Hippocampal formation (tissue), 2 donors: ENCODE data around the gene CDC27.
"Not testable (repeated sequence)": the region's sequence is repeated elsewhere in the genome, so short reads cannot be mapped to it uniquely, and the experiment has no call there.

ENCODE experiments used
- DNase-seq, 2 donors: peaks; one replicate each; lab custom pipeline; 2025; lab: John Stamatoyannopoulos, UW

The CDC27 gene

GRCh38 chr17:47193931-47194511 lies 4.9 kb upstream of the CDC27 start:
- no peak for DNase-seq

- DNase-seq, result no peak
These were observed 3.5 kb upstream of the CDC27 start for GRCh38 chr17:47192554-47192953.

- no peak for DNase-seq
These were observed 1.7 kb upstream of the CDC27 start for GRCh38 chr17:47190770-47191169.

- no peak for DNase-seq
These were observed 1.1 kb upstream of the CDC27 start for GRCh38 chr17:47190243-47190642.

GRCh38 chr17:47189732-47190237 lies 690 bp upstream of the CDC27 start:
- no peak for DNase-seq

- DNase-seq, result no peak
These were observed 722 bp downstream of the CDC27 start for GRCh38 chr17:47188271-47188875.

GRCh38 chr17:47184681-47185080 lies 4.4 kb downstream of the CDC27 start:
- DNase-seq, result no peak

- not testable (repeated sequence) for DNase-seq
These were observed 8.1 kb downstream of the CDC27 start for GRCh38 chr17:47180988-47181387.

- no peak for DNase-seq
These were observed 8.8 kb downstream of the CDC27 start for GRCh38 chr17:47180337-47180736.

- DNase-seq, result no peak
These were observed 10.0 kb downstream of the CDC27 start for GRCh38 chr17:47179141-47179540.

GRCh38 chr17:47177261-47177660 lies 11.8 kb downstream of the CDC27 start:
- DNase-seq, result no peak

GRCh38 chr17:47176389-47176826 lies 12.7 kb downstream of the CDC27 start:
- no peak for DNase-seq

GRCh38 chr17:47174823-47175222 lies 14.3 kb downstream of the CDC27 start:
- DNase-seq, result not testable (repeated sequence)

GRCh38 chr17:47172696-47173565 lies 16.2 kb downstream of the CDC27 start:
- DNase-seq, result no peak

GRCh38 chr17:47170710-47171109 lies 18.4 kb downstream of the CDC27 start:
- no peak for DNase-seq

- DNase-seq, result not testable (repeated sequence)
These were observed 20.2 kb downstream of the CDC27 start for GRCh38 chr17:47168896-47169295.

GRCh38 chr17:47166854-47167253 lies 22.2 kb downstream of the CDC27 start:
- not testable (repeated sequence) for DNase-seq

GRCh38 chr17:47165137-47165536 lies 24.0 kb downstream of the CDC27 start:
- DNase-seq, result no peak

GRCh38 chr17:47164263-47164662 lies 24.8 kb downstream of the CDC27 start:
- DNase-seq, result no peak

- DNase-seq, result no peak
These were observed 27.0 kb downstream of the CDC27 start for GRCh38 chr17:47162013-47162622.

- no peak for DNase-seq
These were observed 29.8 kb downstream of the CDC27 start for GRCh38 chr17:47159315-47159714.

GRCh38 chr17:47145351-47145750 lies 43.7 kb downstream of the CDC27 start:
- DNase-seq, result no peak
